H9 (cell line): ENCODE measurements around the gene SLC47A1. TPM values are rescaled to one million over a fixed set of nuclear protein-coding genes. Genes with fewer than 3 reads are reported as not detected.

Experiments
- DNase-seq: peaks from one replicate; pipeline ENCODE4 v3.0.0-alpha.2; 2017
- H2AFZ ChIP-seq: one replicate; pipeline ENCODE4 v1.6.1; 2013; ENCODE audit warnings: mild to moderate bottlenecking, low read length, control low read depth, moderate library complexity
- H2AK5ac ChIP-seq: 2 replicates; pipeline ENCODE4 v1.6.1; 2013; ENCODE audit warnings: low read length, control low read depth, mixed read lengths; ENCODE audit not compliant: insufficient read length
- H2BK120ac ChIP-seq: one replicate; pipeline ENCODE4 v1.6.1; 2013; ENCODE audit warnings: low read depth, mild to moderate bottlenecking, low read length, control low read depth, inconsistent platforms; ENCODE audit not compliant: poor library complexity, severe bottlenecking
- H2BK12ac ChIP-seq: 2 replicates; pipeline ENCODE4 v1.6.1; 2013; ENCODE audit warnings: low read length, control low read depth, mixed read lengths, low read depth; ENCODE audit not compliant: insufficient read length
- H2BK15ac ChIP-seq: 2 replicates; pipeline ENCODE4 v1.6.1; 2013; ENCODE audit warnings: low read depth, low read length, control low read depth
- H2BK20ac ChIP-seq: one replicate; pipeline ENCODE4 v1.6.1; 2013; ENCODE audit warnings: low read depth, mild to moderate bottlenecking, low read length, control low read depth, inconsistent platforms; ENCODE audit not compliant: poor library complexity, severe bottlenecking
- H2BK5ac ChIP-seq: 2 replicates; pipeline ENCODE4 v1.6.1; 2013; ENCODE audit warnings: low read length, control low read depth, mixed read lengths; ENCODE audit not compliant: insufficient read length
- H3K14ac ChIP-seq: 2 replicates; pipeline ENCODE4 v1.6.1; 2013; ENCODE audit warnings: low read length, control low read depth; ENCODE audit not compliant: insufficient read depth
- H3K18ac ChIP-seq: 2 replicates; pipeline ENCODE4 v1.6.1; 2013; ENCODE audit warnings: low read depth, mild to moderate bottlenecking, mixed read lengths, low read length, control low read depth; ENCODE audit not compliant: insufficient read length
- H3K23ac ChIP-seq: 2 replicates; pipeline ENCODE4 v1.6.1; 2013; ENCODE audit warnings: low read length, control low read depth, mixed read lengths, low read depth; ENCODE audit not compliant: insufficient read length
- H3K23me2 ChIP-seq: 2 replicates; pipeline ENCODE4 v1.6.1; 2013; ENCODE audit warnings: low read depth, mild to moderate bottlenecking, mixed read lengths, low read length, control low read depth; ENCODE audit not compliant: insufficient read length, poor library complexity, severe bottlenecking
- H3K27ac ChIP-seq: 2 replicates; pipeline ENCODE4 v1.5.1; 2013; ENCODE audit warnings: low read length, control low read depth, mixed read lengths, low read depth; ENCODE audit not compliant: insufficient read length
- H3K27me3 ChIP-seq: 2 replicates; pipeline ENCODE4 v1.6.1; 2013; ENCODE audit warnings: low read length, control low read depth, inconsistent platforms; ENCODE audit not compliant: insufficient read depth
- H3K4ac ChIP-seq: 2 replicates; pipeline ENCODE4 v1.6.1; 2013; ENCODE audit warnings: low read depth, mild to moderate bottlenecking, control low read depth, inconsistent platforms, low read length, moderate library complexity
- H3K4me1 ChIP-seq: 2 replicates; pipeline ENCODE4 v1.6.1; 2013; ENCODE audit warnings: low read length, control low read depth, inconsistent platforms; ENCODE audit not compliant: insufficient read depth
- H3K4me2 ChIP-seq: 2 replicates; pipeline ENCODE4 v1.6.1; 2013; ENCODE audit warnings: low read length, control low read depth, mixed read lengths; ENCODE audit not compliant: insufficient read length, insufficient read depth
- H3K56ac ChIP-seq: 2 replicates; pipeline ENCODE4 v1.6.1; 2013; ENCODE audit warnings: low read depth, mild to moderate bottlenecking, mixed read lengths, low read length, control low read depth; ENCODE audit not compliant: insufficient read length
- H3K79me1 ChIP-seq: 2 replicates; pipeline ENCODE4 v1.6.1; 2013; ENCODE audit warnings: low read depth, mild to moderate bottlenecking, moderate library complexity, low read length, control low read depth, inconsistent platforms; ENCODE audit not compliant: insufficient read depth, poor library complexity, severe bottlenecking
- H3K79me2 ChIP-seq: 2 replicates; pipeline ENCODE4 v1.6.1; 2013; ENCODE audit warnings: low read length, control low read depth, inconsistent platforms; ENCODE audit not compliant: insufficient read depth
- H3K9ac ChIP-seq: 2 replicates; pipeline ENCODE4 v1.6.1; 2013; ENCODE audit warnings: low read length, control low read depth, mixed read lengths; ENCODE audit not compliant: insufficient read length; ENCODE audit errors: extremely low read depth
- H3K9me3 ChIP-seq: one replicate; pipeline ENCODE4 v1.6.1; 2013; ENCODE audit warnings: low read depth, low read length, inconsistent platforms; ENCODE audit not compliant: control insufficient read depth
- H3T11ph ChIP-seq: one replicate; pipeline ENCODE4 v1.6.1; 2013; ENCODE audit warnings: mild to moderate bottlenecking, low read length, control low read depth, inconsistent platforms
- H4K20me1 ChIP-seq: one replicate; pipeline ENCODE4 v1.6.1; 2013; ENCODE audit not compliant: control insufficient read depth, insufficient read length, insufficient read depth
- H4K5ac ChIP-seq: 2 replicates; pipeline ENCODE4 v1.6.1; 2013; ENCODE audit warnings: low read depth, mild to moderate bottlenecking, mixed read lengths, low read length, control low read depth; ENCODE audit not compliant: insufficient read length
- H4K8ac ChIP-seq: replicated peaks from 2 replicates; pipeline ENCODE4 v1.6.1; 2013; ENCODE audit warnings: low read length, control low read depth, mixed read lengths, low read depth; ENCODE audit not compliant: insufficient read length
- H4K91ac ChIP-seq: 2 replicates; pipeline ENCODE4 v1.6.1; 2013; ENCODE audit warnings: low read depth, mild to moderate bottlenecking, moderate library complexity, mixed read lengths, low read length, control low read depth; ENCODE audit not compliant: insufficient read length
- H3K27ac Mint-ChIP-seq, 3 experiments: 2 replicates in 2 of 3; 3 replicates in 1 of 3; pipeline ENCODE4 v1.8.0; 2020 to 2021; ENCODE audit warnings: mixed read lengths in 3 of 3, mild to moderate bottlenecking in 1 of 3, moderate library complexity in 1 of 3
- H3K27me3 Mint-ChIP-seq: 2 replicates; pipeline ENCODE4 v1.8.0; 2021; ENCODE audit warnings: low read depth, mild to moderate bottlenecking, moderate library complexity, mixed read lengths
- H3K36me3 Mint-ChIP-seq, 3 experiments: 2 replicates in 2 of 3; 3 replicates in 1 of 3; pipeline ENCODE4 v1.8.0; 2020 to 2021; ENCODE audit warnings: low read depth in 3 of 3, mixed read lengths in 3 of 3; ENCODE audit not compliant: insufficient read depth in 1 of 3
- H3K4me1 Mint-ChIP-seq, 2 experiments: 2 replicates each; pipeline ENCODE4 v1.8.0; 2020; ENCODE audit warnings: mixed read lengths in 2 of 2
- H3K4me3 Mint-ChIP-seq, 2 experiments: 2 replicates in 1 of 2; 3 replicates in 1 of 2; pipeline ENCODE4 v1.8.0; 2020 to 2021; ENCODE audit warnings: mild to moderate bottlenecking in 2 of 2, mixed read lengths in 2 of 2, moderate library complexity in 1 of 2
- H3K9me3 Mint-ChIP-seq, 2 experiments: 2 replicates in 1 of 2; 3 replicates in 1 of 2; pipeline ENCODE4 v1.8.0; 2020; ENCODE audit warnings: mild to moderate bottlenecking in 2 of 2, mixed read lengths in 2 of 2, moderate library complexity in 1 of 2
- CTCF ChIP-seq: fragments of 200-600 bp; sonication (generic); conservative IDR thresholded peaks from 3 replicates; pipeline ENCODE4 v1.8.0; 2021; ENCODE audit warnings: antibody characterized with exemption, mild to moderate bottlenecking
- WGBS: extraction: QIAGEN DNeasy Blood & Tissue Kit; methylation state at CpG from one replicate; pipeline ENCODE4 v1.1.7; 2013; ENCODE audit warnings: missing lambda C conversion rate, low lambda C conversion rate, mixed read lengths; ENCODE audit not compliant: insufficient read length; ENCODE audit errors: extremely low coverage; 5-methylcytosine and 5-hydroxymethylcytosine counted together
- total RNA-seq: library from RNA; stranded (reverse); gene quantifications from 2 replicates; pipeline ENCODE4 v1.2.1, GENCODE V29; 2021

The SLC47A1 gene
- total RNA-seq, 1 experiment from 2014 or later, result 4.0 TPM

GRCh38 chr17:19494961-19495806 lies 38.5 kb upstream of the SLC47A1 start:
- no CpG with 5 or more reads among the region's 40 CpGs for WGBS
- no peaks in the 10 kb centered on the region for H4K20me1 ChIP-seq
- H3K4me2 ChIP-seq, result no peak overlapping the region
- no peak overlapping the region for H2BK12ac ChIP-seq
- H3K9me3 ChIP-seq, result no peaks in the 10 kb centered on the region
- H3K27me3 Mint-ChIP-seq, result no peaks in the 10 kb centered on the region; the same call in 1 of the 2 replicates
- H3K36me3 Mint-ChIP-seq, result peaks cover 0 to 4% (median 0%) of the 10 kb centered on the region in 3 experiments; a peak in 1 of 7 replicates
- no peak for TF ChIP-seq CTCF
- H4K5ac ChIP-seq, result no peak overlapping the region
- H3K18ac ChIP-seq, result no peak overlapping the region
- H3K27ac ChIP-seq, result no peak overlapping the region
- H2BK120ac ChIP-seq, result no peak overlapping the region
- H3K9me3 Mint-ChIP-seq, result no peaks in the 10 kb centered on the region; a peak in 1 of 5 replicates
- H2BK20ac ChIP-seq, result no peak overlapping the region
- H3K14ac ChIP-seq, result no peak overlapping the region
- H3K4me3 Mint-ChIP-seq, result no peak overlapping the region
- H3K9ac ChIP-seq, result no peak overlapping the region
- no peak overlapping the region for H3T11ph ChIP-seq
- H4K91ac ChIP-seq, result peak overlapping the region; percentile 56
- no peak overlapping the region for H3K56ac ChIP-seq
- H3K4me1 ChIP-seq, result 0 out of 2 replicates have a peak, but pooled peaks cover 3% of the 10 kb centered on the region
- no peak overlapping the region for H2AK5ac ChIP-seq
- no peak overlapping the region for H2BK5ac ChIP-seq
- DNase-seq, result no peak
- no peaks in the 10 kb centered on the region for H3K79me1 ChIP-seq
- no peaks in the 10 kb centered on the region for H3K23me2 ChIP-seq
- H2BK15ac ChIP-seq, result no peak overlapping the region; the same call in 1 of the 2 replicates
- H3K23ac ChIP-seq, result no peak overlapping the region
- H3K79me2 ChIP-seq, result no peaks in the 10 kb centered on the region
- no peak overlapping the region for H4K8ac ChIP-seq
- H3K4me1 Mint-ChIP-seq, result peaks cover 30 to 41% of the 10 kb centered on the region in 2 experiments
- H3K27me3 ChIP-seq, result no peaks in the 10 kb centered on the region
- peak overlapping the region; percentile 16 to 89 (median 53); a peak in 3 of 7 replicates for H3K27ac Mint-ChIP-seq
- H2AFZ ChIP-seq, result no peak overlapping the region
- no peak overlapping the region for H3K4ac ChIP-seq
